ENCODE results near the gene RASSF9.

GRCh38 chr12:85849344-85849743, 13.1 kb upstream of the RASSF9 start:
- TF ChIP-seq CTCF (conservative IDR thresholded peaks at IDR 0.05) (no peak), ZFX (IDR thresholded peaks at IDR 0.05) (no peak)

Measured in C4-2B (cell line).